Hindlimb muscle (tissue), 1 donor: ENCODE results near the gene CHRNB4. TPM values are rescaled to one million over a fixed set of nuclear protein-coding genes. Genes with fewer than 3 reads are reported as not detected.
"Not testable (repeated sequence)": the region's sequence is repeated elsewhere in the genome, so short reads cannot be mapped to it uniquely, and the experiment has no call there.

Experiments
- DNase-seq: peaks from one replicate; pipeline ENCODE4 v3.0.0-alpha.2; 2013
- polyA plus RNA-seq: library from polyadenylated mRNA; unstranded; fragments of 120-200 nt; gene quantifications from one replicate; pipeline ENCODE4 v1.2.1, GENCODE V29; 2013; ENCODE audit not compliant: insufficient read length

CHRNB4 gene
- polyA plus RNA-seq, 1 donor = 0.30 TPM

- DNase-seq = no peak
Measured at GRCh38 chr15:78615151-78615589, 25.8 kb downstream of the CHRNB4 start.

GRCh38 chr15:78614021-78614420 is 27.0 kb downstream of the CHRNB4 start:
- DNase-seq = no peak

DNA sequence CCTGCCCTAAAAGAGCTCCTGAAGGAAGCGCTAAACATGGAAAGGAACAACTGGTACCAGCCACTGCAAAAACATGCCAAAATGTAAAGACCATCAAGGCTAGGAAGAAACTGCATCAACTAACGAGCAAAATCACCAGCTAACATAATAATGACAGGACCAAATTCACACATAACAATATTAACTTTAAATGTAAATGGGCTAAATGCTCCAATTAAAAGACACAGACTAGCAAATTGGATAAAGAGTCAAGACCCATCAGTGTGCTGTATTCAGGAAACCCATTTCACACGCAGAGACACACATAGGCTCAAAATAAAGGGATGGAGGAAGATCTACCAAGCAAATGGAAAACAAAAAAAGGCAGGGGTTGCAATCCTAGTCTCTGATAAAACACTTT is 31.5 kb downstream of the CHRNB4 start:
- DNase-seq = not testable (repeated sequence)

DNA sequence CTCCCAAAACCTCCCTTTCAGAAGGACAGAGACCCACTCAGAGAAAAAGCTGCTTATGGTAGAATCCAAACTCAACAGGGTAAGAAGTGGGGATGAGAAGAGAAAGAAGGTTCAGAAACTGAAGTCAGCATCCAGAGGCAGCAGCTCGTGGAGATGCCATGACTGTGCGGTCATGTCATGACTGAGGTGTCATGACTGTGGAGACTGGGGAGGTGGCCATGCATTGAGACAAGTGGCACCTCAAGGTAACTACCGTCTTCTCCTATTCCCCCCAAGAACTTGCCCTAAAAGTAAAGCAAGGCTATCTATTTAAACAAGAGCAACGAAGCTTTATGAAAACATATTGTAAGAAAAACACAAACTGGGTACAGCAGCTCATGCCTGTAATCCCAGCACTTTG is 35.3 kb downstream of the CHRNB4 start:
- no peak for DNase-seq

- DNase-seq = no peak
Measured at GRCh38 chr15:78605201-78605600, 35.8 kb downstream of the CHRNB4 start.

- no peak for DNase-seq
Measured at GRCh38 chr15:78604420-78604819, 36.6 kb downstream of the CHRNB4 start.

DNA sequence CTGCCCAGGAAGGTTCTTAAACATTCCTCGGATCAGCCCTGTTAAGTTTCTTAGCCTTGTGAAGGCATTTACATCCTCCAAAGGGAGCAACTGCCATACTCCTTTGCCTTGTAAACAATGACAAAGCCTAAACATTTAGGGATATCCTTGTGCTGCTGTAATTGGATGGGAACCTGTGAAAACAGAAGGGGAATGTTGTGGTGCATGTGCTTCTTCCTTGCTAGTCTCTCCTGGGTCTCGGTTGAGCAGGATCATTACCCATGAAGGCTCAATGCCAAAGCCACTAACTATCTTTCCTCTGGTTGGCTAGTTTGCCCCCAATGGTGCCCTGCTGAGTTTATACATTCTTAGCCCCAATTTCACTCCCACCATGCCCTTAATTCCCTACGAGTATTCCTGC is 37.5 kb downstream of the CHRNB4 start:
- DNase-seq = no peak

DNA sequence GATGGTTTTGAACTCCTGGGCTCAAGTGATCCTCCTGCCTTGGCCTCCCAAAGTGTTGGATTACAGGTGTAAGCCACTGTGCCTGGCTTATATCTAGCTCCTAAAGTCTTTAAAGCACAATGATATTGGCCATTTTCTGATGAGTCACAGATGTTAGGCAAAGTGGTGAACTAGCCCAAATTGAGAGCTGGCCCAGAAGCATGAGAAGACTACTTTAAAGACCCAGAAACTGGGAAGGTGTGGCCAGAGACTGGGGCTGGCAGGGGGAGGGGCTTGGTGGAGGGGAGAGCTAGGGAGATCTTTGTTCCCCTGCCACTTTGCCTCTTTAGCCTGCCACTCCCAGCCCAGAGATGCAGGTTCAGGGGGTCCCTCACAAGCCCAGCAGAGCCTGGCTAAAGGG is 41.8 kb downstream of the CHRNB4 start:
- DNase-seq = no peak

- no peak for DNase-seq
Measured at GRCh38 chr15:78598348-78598747, 42.7 kb downstream of the CHRNB4 start.

- DNase-seq = no peak
Measured at GRCh38 chr15:78597583-78597982, 43.4 kb downstream of the CHRNB4 start.

GRCh38 chr15:78574944-78575343 is 66.1 kb downstream of the CHRNB4 start:
- DNase-seq = no peak

Other genes starting within 250 kb of the CHRNB4 start
- gene IREB2, start 203.0 kb downstream of the CHRNB4 start, polyA plus RNA-seq = 36.8 TPM
- 2.3 TPM for gene HYKK, start 133.6 kb downstream of the CHRNB4 start, polyA plus RNA-seq
- 116 TPM for gene PSMA4, start 100.8 kb downstream of the CHRNB4 start, polyA plus RNA-seq
- 1.3 TPM for gene CHRNA5, start 75.7 kb downstream of the CHRNB4 start, polyA plus RNA-seq
- gene CHRNA3, start 20.2 kb downstream of the CHRNB4 start, polyA plus RNA-seq = 0.14 TPM
- 19.9 TPM for gene ADAMTS7, start 170.3 kb upstream of the CHRNB4 start, polyA plus RNA-seq
- gene MORF4L1, start 231.7 kb upstream of the CHRNB4 start, polyA plus RNA-seq = 485 TPM